Loucy (cell line): ENCODE measurements around the gene GPBP1.

ENCODE experiments used
- H2AFZ ChIP-seq: fragments of 200-600 bp; sonication (generic); 2 replicates; pipeline ENCODE4 v1.6.0; 2016; ENCODE audit warnings: antibody characterized with exemption, mild to moderate bottlenecking, low read length, moderate library complexity
- H3F3A ChIP-seq: fragments of 200-600 bp; 2 replicates; pipeline ENCODE4 v1.6.0; 2016; ENCODE audit warnings: antibody characterized with exemption, low read depth, mild to moderate bottlenecking
- H3K27me3 ChIP-seq: fragments of 200-600 bp; sonication (generic); 2 replicates; pipeline ENCODE4 v1.6.1; 2014; ENCODE audit warnings: low read length, mild to moderate bottlenecking; ENCODE audit not compliant: insufficient read depth, poor library complexity, severe bottlenecking
- H3K36me3 ChIP-seq: fragments of 200-600 bp; sonication (generic); 2 replicates; pipeline ENCODE4 v1.6.1; 2016; ENCODE audit warnings: low read length; ENCODE audit not compliant: insufficient read depth
- H3K4me1 ChIP-seq: fragments of 200-600 bp; sonication (generic); 2 replicates; pipeline ENCODE4 v1.5.1; 2014; ENCODE audit warnings: low read length, mild to moderate bottlenecking; ENCODE audit not compliant: insufficient read depth, poor library complexity, severe bottlenecking
- H3K4me2 ChIP-seq: fragments of 200-600 bp; sonication (generic); 2 replicates; pipeline ENCODE4 v1.6.0; 2014; ENCODE audit warnings: antibody characterized with exemption, low read length, low read depth, mild to moderate bottlenecking; ENCODE audit not compliant: poor library complexity, severe bottlenecking
- H3K4me3 ChIP-seq: fragments of 200-600 bp; sonication (generic); 2 replicates; pipeline ENCODE4 v1.5.1; 2014; ENCODE audit warnings: low read length, mild to moderate bottlenecking, mixed read lengths; ENCODE audit not compliant: poor library complexity, severe bottlenecking
- H3K79me2 ChIP-seq: fragments of 200-600 bp; sonication (generic); 2 replicates; pipeline ENCODE4 v1.6.1; 2014; ENCODE audit warnings: low read length; ENCODE audit not compliant: insufficient read depth
- H3K9ac ChIP-seq: fragments of 200-600 bp; sonication (generic); 2 replicates; pipeline ENCODE4 v1.6.0; 2014; ENCODE audit warnings: mild to moderate bottlenecking, low read depth, low read length, moderate library complexity; ENCODE audit not compliant: poor library complexity, severe bottlenecking
- H3K9me2 ChIP-seq: fragments of 200-600 bp; sonication (generic); replicated peaks from 2 replicates; pipeline ENCODE4 v1.6.1; 2016; ENCODE audit warnings: low read depth, low read length, mixed read lengths
- H3K9me3 ChIP-seq: fragments of 200-600 bp; sonication (generic); 2 replicates; pipeline ENCODE4 v1.6.1; 2014; ENCODE audit warnings: mild to moderate bottlenecking, antibody characterized with exemption, low read length, low read depth; ENCODE audit not compliant: insufficient read depth
- H4K20me1 ChIP-seq: fragments of 200-600 bp; sonication (generic); 2 replicates; pipeline ENCODE4 v1.6.0; 2014; ENCODE audit warnings: antibody characterized with exemption, low read length, mild to moderate bottlenecking; ENCODE audit not compliant: insufficient read depth, poor library complexity, severe bottlenecking
- EZH2phosphoT487 ChIP-seq: fragments of 200-600 bp; IDR thresholded peaks from 2 replicates; pipeline ENCODE4 v1.6.1; 2018; ENCODE audit warnings: antibody characterized with exemption, mild to moderate bottlenecking, moderate library complexity, borderline replicate concordance
- TF ChIP-seq, protein P1 (sequence below): fragments of 200-600 bp; sonication (generic); conservative IDR thresholded peaks from 2 replicates; pipeline ENCODE4 v1.5.1; 2014; ENCODE audit warnings: mild to moderate bottlenecking, antibody characterized with exemption, low read length

GPBP1 gene

DNA sequence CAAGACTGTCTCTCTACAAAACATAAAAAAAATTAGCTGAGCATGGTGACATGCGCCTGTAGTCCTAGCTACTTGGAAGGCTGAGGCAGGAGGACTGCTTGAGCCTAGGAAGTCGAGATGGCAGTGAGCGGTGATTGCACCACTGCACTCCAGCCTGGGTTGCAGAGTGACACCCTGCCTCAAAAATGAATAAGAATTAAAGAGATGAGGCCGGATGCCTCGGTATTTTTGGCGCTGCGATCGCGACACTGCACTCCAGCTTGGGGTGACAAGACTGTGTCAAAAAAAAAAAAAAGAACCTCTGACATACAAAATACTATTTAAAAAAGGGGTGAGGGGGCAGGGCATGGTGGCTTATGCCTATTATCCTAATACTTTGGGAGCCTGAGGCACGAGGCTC, 7.3 kb downstream of the GPBP1 start:
- Histone ChIP-seq H2AFZ (no peak overlapping the region), H3K9me2 (no peaks in the 10 kb centered on the region), H3K4me1 (peaks cover 43% of the 10 kb centered on the region), H4K20me1 (peaks cover 98% of the 10 kb centered on the region), H3K9ac (no peak overlapping the region), H3F3A (no peaks in the 10 kb centered on the region), H3K4me2 (peak overlapping the region; percentile 92), H3K79me2 (peaks cover 100% of the 10 kb centered on the region), H3K36me3 (peaks cover 10% of the 10 kb centered on the region; the same call in 1 of the 2 replicates), H3K9me3 (no peaks in the 10 kb centered on the region), H3K4me3 (peak overlapping the region; percentile 96), H3K27me3 (no peaks in the 10 kb centered on the region)
- TF ChIP-seq, protein P1, sequence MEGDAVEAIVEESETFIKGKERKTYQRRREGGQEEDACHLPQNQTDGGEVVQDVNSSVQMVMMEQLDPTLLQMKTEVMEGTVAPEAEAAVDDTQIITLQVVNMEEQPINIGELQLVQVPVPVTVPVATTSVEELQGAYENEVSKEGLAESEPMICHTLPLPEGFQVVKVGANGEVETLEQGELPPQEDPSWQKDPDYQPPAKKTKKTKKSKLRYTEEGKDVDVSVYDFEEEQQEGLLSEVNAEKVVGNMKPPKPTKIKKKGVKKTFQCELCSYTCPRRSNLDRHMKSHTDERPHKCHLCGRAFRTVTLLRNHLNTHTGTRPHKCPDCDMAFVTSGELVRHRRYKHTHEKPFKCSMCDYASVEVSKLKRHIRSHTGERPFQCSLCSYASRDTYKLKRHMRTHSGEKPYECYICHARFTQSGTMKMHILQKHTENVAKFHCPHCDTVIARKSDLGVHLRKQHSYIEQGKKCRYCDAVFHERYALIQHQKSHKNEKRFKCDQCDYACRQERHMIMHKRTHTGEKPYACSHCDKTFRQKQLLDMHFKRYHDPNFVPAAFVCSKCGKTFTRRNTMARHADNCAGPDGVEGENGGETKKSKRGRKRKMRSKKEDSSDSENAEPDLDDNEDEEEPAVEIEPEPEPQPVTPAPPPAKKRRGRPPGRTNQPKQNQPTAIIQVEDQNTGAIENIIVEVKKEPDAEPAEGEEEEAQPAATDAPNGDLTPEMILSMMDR: no peak
- no peak for TF ChIP-seq EZH2phosphoT487

DNA sequence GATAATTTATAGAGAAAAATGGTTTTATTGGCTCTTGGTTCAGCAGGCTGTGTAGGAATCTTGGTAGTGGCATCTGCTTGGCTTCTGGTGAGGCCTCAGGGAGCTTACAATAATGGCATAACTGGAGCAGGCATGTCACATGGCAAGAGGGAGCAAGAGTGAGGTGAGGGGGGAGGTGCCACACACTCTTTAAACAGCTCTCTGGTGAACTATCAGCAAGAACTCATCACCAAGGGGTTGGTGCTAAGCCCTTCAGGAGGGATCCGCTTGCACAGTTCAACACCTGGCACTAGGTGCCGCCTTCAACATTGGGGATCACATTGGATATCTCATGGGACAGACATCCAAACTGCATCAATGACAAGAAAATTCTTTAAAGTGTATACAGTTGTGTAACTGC, 10.5 kb downstream of the GPBP1 start:
- Histone ChIP-seq H3K9me2 (no peaks in the 10 kb centered on the region), H3K27me3 (no peaks in the 10 kb centered on the region), H4K20me1 (peaks cover 98% of the 10 kb centered on the region), H3K9ac (no peak overlapping the region), H3K36me3 (peaks cover 10% of the 10 kb centered on the region; the same call in 1 of the 2 replicates), H3K79me2 (peaks cover 100% of the 10 kb centered on the region), H3K9me3 (no peaks in the 10 kb centered on the region), H3K4me1 (peaks cover 60% of the 10 kb centered on the region), H3K4me3 (peak overlapping the region; percentile 2), H2AFZ (no peak overlapping the region), H3K4me2 (peak overlapping the region; percentile 33), H3F3A (no peaks in the 10 kb centered on the region)
- no peak for TF ChIP-seq EZH2phosphoT487
- TF ChIP-seq, protein P1: peak; percentile 21; the same call in 1 of the 2 replicates

DNA sequence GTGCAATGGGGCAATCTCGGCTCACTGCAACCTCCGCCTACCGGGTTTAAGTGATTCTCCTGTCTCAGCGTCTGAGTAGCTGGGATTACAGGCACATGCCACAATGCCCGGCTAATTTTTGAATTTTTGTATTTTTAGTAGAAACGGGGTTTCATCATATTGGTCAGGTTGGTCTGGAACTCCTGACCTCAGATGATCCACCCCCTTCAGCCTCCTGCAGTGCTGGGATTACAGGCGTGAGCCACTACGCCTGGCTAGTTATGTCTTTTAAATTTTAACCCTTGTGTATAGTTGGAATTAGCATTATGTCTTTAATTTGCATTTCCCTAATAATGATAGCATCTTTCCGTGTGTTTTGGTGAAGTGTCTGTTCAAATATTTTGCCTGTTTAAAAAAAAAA, 11.5 kb downstream of the GPBP1 start:
- peaks cover 10% of the 10 kb centered on the region; the same call in 1 of the 2 replicates for H3K36me3 ChIP-seq

More for the DNA sequence above, 11.5 kb downstream of the GPBP1 start:
- peaks cover 52% of the 10 kb centered on the region for H3K4me1 ChIP-seq
- H3K4me2 ChIP-seq: peak overlapping the region; percentile 33
- H3K79me2 ChIP-seq: peaks cover 100% of the 10 kb centered on the region
- no peak for TF ChIP-seq EZH2phosphoT487
- TF ChIP-seq, protein P1: no peak
- H2AFZ ChIP-seq: no peak overlapping the region
- no peaks in the 10 kb centered on the region for H3K9me2 ChIP-seq
- H4K20me1 ChIP-seq: peaks cover 97% of the 10 kb centered on the region
- H3F3A ChIP-seq: no peaks in the 10 kb centered on the region
- no peak overlapping the region for H3K9ac ChIP-seq
- H3K4me3 ChIP-seq: peak overlapping the region; percentile 2
- no peaks in the 10 kb centered on the region for H3K27me3 ChIP-seq
- no peaks in the 10 kb centered on the region for H3K9me3 ChIP-seq
